H9 (cell line): ENCODE measurements around the gene MUC5B. TPM values are rescaled to one million over a fixed set of nuclear protein-coding genes. Genes with fewer than 3 reads are reported as not detected.

Experiments used
- DNase-seq: peaks from one replicate; pipeline ENCODE4 v3.0.0-alpha.2; 2017
- H2AFZ ChIP-seq: one replicate; pipeline ENCODE4 v1.6.1; 2013; ENCODE audit warnings: mild to moderate bottlenecking, low read length, control low read depth, moderate library complexity
- H2AK5ac ChIP-seq: 2 replicates; pipeline ENCODE4 v1.6.1; 2013; ENCODE audit warnings: low read length, control low read depth, mixed read lengths; ENCODE audit not compliant: insufficient read length
- H2BK120ac ChIP-seq: one replicate; pipeline ENCODE4 v1.6.1; 2013; ENCODE audit warnings: low read depth, mild to moderate bottlenecking, low read length, control low read depth, inconsistent platforms; ENCODE audit not compliant: poor library complexity, severe bottlenecking
- H2BK12ac ChIP-seq: 2 replicates; pipeline ENCODE4 v1.6.1; 2013; ENCODE audit warnings: low read length, control low read depth, mixed read lengths, low read depth; ENCODE audit not compliant: insufficient read length
- H2BK15ac ChIP-seq: 2 replicates; pipeline ENCODE4 v1.6.1; 2013; ENCODE audit warnings: low read depth, low read length, control low read depth
- H2BK20ac ChIP-seq: one replicate; pipeline ENCODE4 v1.6.1; 2013; ENCODE audit warnings: low read depth, mild to moderate bottlenecking, low read length, control low read depth, inconsistent platforms; ENCODE audit not compliant: poor library complexity, severe bottlenecking
- H2BK5ac ChIP-seq: 2 replicates; pipeline ENCODE4 v1.6.1; 2013; ENCODE audit warnings: low read length, control low read depth, mixed read lengths; ENCODE audit not compliant: insufficient read length
- H3K14ac ChIP-seq: 2 replicates; pipeline ENCODE4 v1.6.1; 2013; ENCODE audit warnings: low read length, control low read depth; ENCODE audit not compliant: insufficient read depth
- H3K18ac ChIP-seq: 2 replicates; pipeline ENCODE4 v1.6.1; 2013; ENCODE audit warnings: low read depth, mild to moderate bottlenecking, mixed read lengths, low read length, control low read depth; ENCODE audit not compliant: insufficient read length
- H3K23ac ChIP-seq: 2 replicates; pipeline ENCODE4 v1.6.1; 2013; ENCODE audit warnings: low read length, control low read depth, mixed read lengths, low read depth; ENCODE audit not compliant: insufficient read length
- H3K23me2 ChIP-seq: 2 replicates; pipeline ENCODE4 v1.6.1; 2013; ENCODE audit warnings: low read depth, mild to moderate bottlenecking, mixed read lengths, low read length, control low read depth; ENCODE audit not compliant: insufficient read length, poor library complexity, severe bottlenecking
- H3K27ac ChIP-seq: 2 replicates; pipeline ENCODE4 v1.5.1; 2013; ENCODE audit warnings: low read length, control low read depth, mixed read lengths, low read depth; ENCODE audit not compliant: insufficient read length
- H3K27me3 ChIP-seq: 2 replicates; pipeline ENCODE4 v1.6.1; 2013; ENCODE audit warnings: low read length, control low read depth, inconsistent platforms; ENCODE audit not compliant: insufficient read depth
- H3K4ac ChIP-seq: 2 replicates; pipeline ENCODE4 v1.6.1; 2013; ENCODE audit warnings: low read depth, mild to moderate bottlenecking, control low read depth, inconsistent platforms, low read length, moderate library complexity
- H3K4me1 ChIP-seq: 2 replicates; pipeline ENCODE4 v1.6.1; 2013; ENCODE audit warnings: low read length, control low read depth, inconsistent platforms; ENCODE audit not compliant: insufficient read depth
- H3K4me2 ChIP-seq: 2 replicates; pipeline ENCODE4 v1.6.1; 2013; ENCODE audit warnings: low read length, control low read depth, mixed read lengths; ENCODE audit not compliant: insufficient read length, insufficient read depth
- H3K56ac ChIP-seq: 2 replicates; pipeline ENCODE4 v1.6.1; 2013; ENCODE audit warnings: low read depth, mild to moderate bottlenecking, mixed read lengths, low read length, control low read depth; ENCODE audit not compliant: insufficient read length
- H3K79me1 ChIP-seq: 2 replicates; pipeline ENCODE4 v1.6.1; 2013; ENCODE audit warnings: low read depth, mild to moderate bottlenecking, moderate library complexity, low read length, control low read depth, inconsistent platforms; ENCODE audit not compliant: insufficient read depth, poor library complexity, severe bottlenecking
- H3K79me2 ChIP-seq: 2 replicates; pipeline ENCODE4 v1.6.1; 2013; ENCODE audit warnings: low read length, control low read depth, inconsistent platforms; ENCODE audit not compliant: insufficient read depth
- H3K9ac ChIP-seq: 2 replicates; pipeline ENCODE4 v1.6.1; 2013; ENCODE audit warnings: low read length, control low read depth, mixed read lengths; ENCODE audit not compliant: insufficient read length; ENCODE audit errors: extremely low read depth
- H3K9me3 ChIP-seq: one replicate; pipeline ENCODE4 v1.6.1; 2013; ENCODE audit warnings: low read depth, low read length, inconsistent platforms; ENCODE audit not compliant: control insufficient read depth
- H3T11ph ChIP-seq: one replicate; pipeline ENCODE4 v1.6.1; 2013; ENCODE audit warnings: mild to moderate bottlenecking, low read length, control low read depth, inconsistent platforms
- H4K20me1 ChIP-seq: one replicate; pipeline ENCODE4 v1.6.1; 2013; ENCODE audit not compliant: control insufficient read depth, insufficient read length, insufficient read depth
- H4K5ac ChIP-seq: 2 replicates; pipeline ENCODE4 v1.6.1; 2013; ENCODE audit warnings: low read depth, mild to moderate bottlenecking, mixed read lengths, low read length, control low read depth; ENCODE audit not compliant: insufficient read length
- H4K8ac ChIP-seq: replicated peaks from 2 replicates; pipeline ENCODE4 v1.6.1; 2013; ENCODE audit warnings: low read length, control low read depth, mixed read lengths, low read depth; ENCODE audit not compliant: insufficient read length
- H4K91ac ChIP-seq: 2 replicates; pipeline ENCODE4 v1.6.1; 2013; ENCODE audit warnings: low read depth, mild to moderate bottlenecking, moderate library complexity, mixed read lengths, low read length, control low read depth; ENCODE audit not compliant: insufficient read length
- H3K27ac Mint-ChIP-seq, 3 experiments: 2 replicates in 2 of 3; 3 replicates in 1 of 3; pipeline ENCODE4 v1.8.0; 2020 to 2021; ENCODE audit warnings: mixed read lengths in 3 of 3, mild to moderate bottlenecking in 1 of 3, moderate library complexity in 1 of 3
- H3K27me3 Mint-ChIP-seq: 2 replicates; pipeline ENCODE4 v1.8.0; 2021; ENCODE audit warnings: low read depth, mild to moderate bottlenecking, moderate library complexity, mixed read lengths
- H3K36me3 Mint-ChIP-seq, 3 experiments: 2 replicates in 2 of 3; 3 replicates in 1 of 3; pipeline ENCODE4 v1.8.0; 2020 to 2021; ENCODE audit warnings: low read depth in 3 of 3, mixed read lengths in 3 of 3; ENCODE audit not compliant: insufficient read depth in 1 of 3
- H3K4me1 Mint-ChIP-seq, 2 experiments: 2 replicates each; pipeline ENCODE4 v1.8.0; 2020; ENCODE audit warnings: mixed read lengths in 2 of 2
- H3K4me3 Mint-ChIP-seq, 2 experiments: 2 replicates in 1 of 2; 3 replicates in 1 of 2; pipeline ENCODE4 v1.8.0; 2020 to 2021; ENCODE audit warnings: mild to moderate bottlenecking in 2 of 2, mixed read lengths in 2 of 2, moderate library complexity in 1 of 2
- H3K9me3 Mint-ChIP-seq, 2 experiments: 2 replicates in 1 of 2; 3 replicates in 1 of 2; pipeline ENCODE4 v1.8.0; 2020; ENCODE audit warnings: mild to moderate bottlenecking in 2 of 2, mixed read lengths in 2 of 2, moderate library complexity in 1 of 2
- CTCF ChIP-seq: fragments of 200-600 bp; sonication (generic); conservative IDR thresholded peaks from 3 replicates; pipeline ENCODE4 v1.8.0; 2021; ENCODE audit warnings: antibody characterized with exemption, mild to moderate bottlenecking
- WGBS: extraction: QIAGEN DNeasy Blood & Tissue Kit; methylation state at CpG from one replicate; pipeline ENCODE4 v1.1.7; 2013; ENCODE audit warnings: missing lambda C conversion rate, low lambda C conversion rate, mixed read lengths; ENCODE audit not compliant: insufficient read length; ENCODE audit errors: extremely low coverage; 5-methylcytosine and 5-hydroxymethylcytosine counted together
- total RNA-seq: library from RNA; stranded (reverse); gene quantifications from 2 replicates; pipeline ENCODE4 v1.2.1, GENCODE V29; 2021

Gene MUC5B
- total RNA-seq, 1 experiment from 2014 or later, result not detected

DNA sequence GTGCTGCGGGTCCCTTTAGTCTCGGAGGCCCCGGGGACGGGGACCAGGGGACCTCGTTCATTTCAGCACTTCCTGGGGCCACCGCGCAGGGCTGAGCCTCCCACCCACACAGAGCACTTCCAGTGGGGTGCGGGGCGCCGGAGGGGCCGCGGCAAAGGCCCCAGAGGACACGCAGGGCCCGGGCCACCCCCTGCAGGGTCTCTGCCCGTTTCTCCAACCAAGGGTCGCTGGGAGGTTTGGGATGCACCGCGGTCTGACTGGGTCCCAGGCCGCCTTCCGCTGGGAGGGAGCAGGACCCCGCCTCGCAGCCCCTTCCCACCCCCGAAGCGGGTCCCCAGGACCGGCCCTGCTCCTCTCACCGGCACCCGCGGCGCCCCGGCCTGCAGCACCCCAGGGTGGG, 49.1 kb downstream of the MUC5B start:
- H3K23me2 ChIP-seq, result no peaks in the 10 kb centered on the region
- TF ChIP-seq CTCF, result no peak
- H3K79me1 ChIP-seq, result no peaks in the 10 kb centered on the region
- H2BK120ac ChIP-seq, result no peak overlapping the region
- H3K79me2 ChIP-seq, result no peaks in the 10 kb centered on the region
- no peak overlapping the region for H3K14ac ChIP-seq
- no peak overlapping the region for H4K5ac ChIP-seq
- no peaks in the 10 kb centered on the region for H3K4me1 ChIP-seq
- H2BK15ac ChIP-seq, result no peak overlapping the region
- no peak overlapping the region for H3K18ac ChIP-seq
- Mint-ChIP-seq H3K9me3 (no peaks in the 10 kb centered on the region), H3K4me3 (no peak overlapping the region), H3K4me1 (peaks cover 2 to 3% of the 10 kb centered on the region in 2 experiments; a peak in 2 of 4 replicates), H3K27me3 (no peaks in the 10 kb centered on the region), H3K36me3 (peaks cover 3 to 28% (median 16%) of the 10 kb centered on the region in 3 experiments; a peak in 5 of 7 replicates), H3K27ac (no peak overlapping the region)
- no peak overlapping the region for H2AFZ ChIP-seq
- no peak for DNase-seq
- H3K27ac ChIP-seq, result no peak overlapping the region
- no peaks in the 10 kb centered on the region for H4K20me1 ChIP-seq
- no peak overlapping the region for H3K4ac ChIP-seq
- no peak overlapping the region for H2BK20ac ChIP-seq
- no peak overlapping the region for H4K91ac ChIP-seq
- no peak overlapping the region for H2BK5ac ChIP-seq
- no peak overlapping the region for H2AK5ac ChIP-seq
- no peak overlapping the region for H3K9ac ChIP-seq
- no peaks in the 10 kb centered on the region for H3K9me3 ChIP-seq
- no peak overlapping the region for H2BK12ac ChIP-seq
- no peaks in the 10 kb centered on the region for H3K27me3 ChIP-seq
- H3K23ac ChIP-seq, result no peak overlapping the region
- whole genome bisulfite sequencing, result no CpG with 5 or more reads among the region's 30 CpGs
- H3K4me2 ChIP-seq, result no peak overlapping the region
- H3T11ph ChIP-seq, result no peak overlapping the region
- no peak overlapping the region for H3K56ac ChIP-seq
- no peak overlapping the region for H4K8ac ChIP-seq
